RWPE2 (cell line): ENCODE results near the gene REG1B.

Source experiments
- ATAC-seq: fragments of 200-7000 bp; cut with Tn5 transposase; 3 replicates; pipeline ENCODE4 v1.9.1; 2021; ENCODE audit warnings: low read depth
- DNase-seq: peaks from one replicate; pipeline ENCODE4 v3.0.0-alpha.2; 2020; ENCODE audit warnings: low spot score
- H3K27ac ChIP-seq: fragments of 450-650 bp; 2 replicates; pipeline ENCODE4 v1.5.1; 2017; ENCODE audit warnings: mild to moderate bottlenecking; ENCODE audit not compliant: poor library complexity, severe bottlenecking
- H3K27me3 ChIP-seq: fragments of 250-450 bp; sonication (Bioruptor Pico); 2 replicates; pipeline ENCODE4 v1.5.1; 2021; ENCODE audit warnings: mild to moderate bottlenecking, moderate library complexity; ENCODE audit not compliant: insufficient read depth, poor library complexity, severe bottlenecking
- H3K36me3 ChIP-seq: fragments of 250-450 bp; sonication (Bioruptor Pico); 2 replicates; pipeline ENCODE4 v1.5.1; 2020; ENCODE audit warnings: low read depth, mild to moderate bottlenecking, moderate library complexity
- H3K4me1 ChIP-seq: fragments of 250-450 bp; sonication (Bioruptor Pico); 2 replicates; pipeline ENCODE4 v1.5.1; 2021; ENCODE audit warnings: mild to moderate bottlenecking, moderate library complexity; ENCODE audit not compliant: insufficient read depth, poor library complexity, severe bottlenecking
- H3K4me3 ChIP-seq: fragments of 250-450 bp; sonication (Bioruptor Pico); 2 replicates; pipeline ENCODE4 v1.5.1; 2021; ENCODE audit warnings: mild to moderate bottlenecking, moderate library complexity; ENCODE audit not compliant: severe bottlenecking
- H3K9me3 ChIP-seq: fragments of 250-450 bp; sonication (Bioruptor Pico); 2 replicates; pipeline ENCODE4 v1.5.1; 2021; ENCODE audit warnings: mild to moderate bottlenecking, moderate library complexity; ENCODE audit not compliant: severe bottlenecking
- CTCF ChIP-seq: fragments of 450-650 bp; IDR thresholded peaks from one replicate; pipeline ENCODE4 v1.5.1; 2017; ENCODE audit warnings: mild to moderate bottlenecking, moderate library complexity; ENCODE audit not compliant: poor library complexity, severe bottlenecking

Gene REG1B

GRCh38 chr2:79125721-79125985 lies 37.9 kb upstream of the REG1B start:
- DNase-seq: no peak
- Histone ChIP-seq H3K27me3 (no peaks in the 10 kb centered on the region), H3K27ac (no peak overlapping the region), H3K4me3 (no peak overlapping the region), H3K36me3 (no peaks in the 10 kb centered on the region), H3K9me3 (no peaks in the 10 kb centered on the region), H3K4me1 (no peaks in the 10 kb centered on the region)
- TF ChIP-seq CTCF: no peak
- ATAC-seq: no peak

- no peak for ATAC-seq
- H3K27ac ChIP-seq: no peak overlapping the region
- H3K27me3 ChIP-seq: no peaks in the 10 kb centered on the region
- H3K4me3 ChIP-seq: no peak overlapping the region
- no peaks in the 10 kb centered on the region for H3K9me3 ChIP-seq
- no peaks in the 10 kb centered on the region for H3K4me1 ChIP-seq
- no peak for TF ChIP-seq CTCF
- no peak for DNase-seq
- H3K36me3 ChIP-seq: no peaks in the 10 kb centered on the region
Observed at GRCh38 chr2:79124907-79125720, 37.3 kb upstream of the REG1B start.

- TF ChIP-seq CTCF: no peak
- no peak for ATAC-seq
Observed at GRCh38 chr2:79122676-79123075, 34.9 kb upstream of the REG1B start.

GRCh38 chr2:79120194-79120713 lies 32.5 kb upstream of the REG1B start, which contains the start of gene REG1A:
Gene REG1A (plus strand): TSS chr2:79120488. CDS start chr2:79120862, 374 bp downstream.
- Histone ChIP-seq H3K27me3 (no peaks in the 10 kb centered on the region), H3K36me3 (no peaks in the 10 kb centered on the region), H3K4me3 (no peak within 1 kb of the TSS), H3K4me1 (no peaks in the 10 kb centered on the region), H3K9me3 (no peaks in the 10 kb centered on the region), H3K27ac (no peak within 1 kb of the TSS)
- no peak for TF ChIP-seq CTCF
- DNase-seq: no peak
- no peak for ATAC-seq

More at GRCh38 chr2:79122676-79123075, 34.9 kb upstream of the REG1B start:
- no peak overlapping the region for H3K27ac ChIP-seq
- H3K27me3 ChIP-seq: no peaks in the 10 kb centered on the region
- no peak overlapping the region for H3K4me3 ChIP-seq
- no peak for DNase-seq
- H3K36me3 ChIP-seq: no peaks in the 10 kb centered on the region
- no peaks in the 10 kb centered on the region for H3K4me1 ChIP-seq
- H3K9me3 ChIP-seq: no peaks in the 10 kb centered on the region
